Measurements from ENCODE around the gene PPP6R2. TPM values are rescaled to one million over a fixed set of nuclear protein-coding genes. Genes with fewer than 3 reads are reported as not detected.
A peak's percentile ranks its signal among the peaks of the same experiment; 100 is the strongest.
"Not testable (repeated sequence)": the region's sequence is repeated elsewhere in the genome, so short reads cannot be mapped to it uniquely, and the experiment has no call there.

PPP6R2 gene
- total RNA-seq, 4 donors from 2014 or later, result 82.8 to 201 (median 111) TPM

- TF ChIP-seq CTCF (IDR thresholded peaks at IDR 0.05) (no peak), POLR2A (IDR thresholded peaks at IDR 0.05) (no peak)
- Histone ChIP-seq H3K4me3 (no peak overlapping the region), H3K36me3 (peaks cover 0 to 21% (median 0%) of the 10 kb centered on the region in 3 donors), H3K27me3 (no peaks in the 10 kb centered on the region), H3K4me1 (peaks cover 0 to 7% (median 0%) of the 10 kb centered on the region in 4 donors), H3K9me3 (no peaks in the 10 kb centered on the region), H3K27ac (no peak overlapping the region)
- no peak for DNase-seq
These were observed 14.6 kb downstream of the PPP6R2 start for GRCh38 chr22:50357756-50358155.

DNA sequence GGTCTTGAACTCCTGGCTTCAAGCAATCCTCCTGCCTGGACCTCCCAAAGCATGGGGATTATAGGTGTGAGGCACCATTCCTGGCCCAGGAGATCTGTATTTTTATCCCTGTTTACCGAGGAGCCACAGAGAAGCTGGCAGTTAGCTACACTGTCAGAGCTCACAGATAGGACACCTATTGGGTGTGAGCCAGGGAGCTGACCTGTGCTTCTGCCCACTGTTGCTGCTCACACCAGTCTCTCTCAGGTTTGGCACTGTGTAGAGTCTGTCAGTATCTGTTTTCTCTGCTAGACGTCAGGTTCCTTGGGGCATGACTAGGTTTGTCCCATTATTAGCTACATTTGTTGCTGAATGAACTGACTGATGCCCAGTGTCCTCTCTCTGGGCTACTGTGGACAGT, 17.5 kb downstream of the PPP6R2 start:
- Histone ChIP-seq H3K27me3 (no peaks in the 10 kb centered on the region), H3K4me1 (peaks cover 0 to 8% (median 0%) of the 10 kb centered on the region in 4 donors), H3K27ac (no peak overlapping the region), H3K9me3 (no peaks in the 10 kb centered on the region), H3K36me3 (peaks cover 0 to 21% (median 0%) of the 10 kb centered on the region in 3 donors), H3K4me3 (no peak overlapping the region)
- TF ChIP-seq POLR2A (IDR thresholded peaks at IDR 0.05) (no peak), CTCF (IDR thresholded peaks at IDR 0.05) (no peak)
- DNase-seq, result no peak

DNA sequence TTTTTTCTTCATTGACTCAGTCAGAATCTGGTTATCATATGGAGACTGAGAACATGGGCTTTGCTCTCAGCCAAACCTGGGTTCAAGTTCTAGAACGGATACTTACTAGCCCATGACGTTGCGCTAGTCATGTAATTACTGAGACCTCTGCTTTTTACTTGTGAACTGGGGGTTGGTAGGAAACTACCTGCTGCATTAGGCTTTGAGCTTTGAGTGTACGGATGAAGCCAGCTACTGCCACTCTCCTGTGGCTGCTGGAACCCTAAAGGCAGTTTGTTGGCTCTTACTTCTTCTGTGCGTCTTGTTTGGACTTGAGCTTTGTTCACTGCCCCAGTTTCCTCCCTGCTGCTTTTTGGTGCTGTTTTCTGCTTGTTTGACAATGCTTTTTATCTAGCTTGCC, 18.1 kb downstream of the PPP6R2 start:
- Histone ChIP-seq H3K9me3 (no peaks in the 10 kb centered on the region), H3K4me3 (no peak overlapping the region), H3K36me3 (peaks cover 0 to 21% (median 0%) of the 10 kb centered on the region in 3 donors), H3K27ac (no peak overlapping the region), H3K27me3 (no peaks in the 10 kb centered on the region), H3K4me1 (peaks cover 0 to 8% (median 0%) of the 10 kb centered on the region in 4 donors)
- DNase-seq, result no peak
- TF ChIP-seq CTCF (IDR thresholded peaks at IDR 0.05), result no peak
- no peak for TF ChIP-seq POLR2A (IDR thresholded peaks at IDR 0.05)

GRCh38 chr22:50361688-50362087, 18.6 kb downstream of the PPP6R2 start:
- peaks cover 0 to 21% (median 0%) of the 10 kb centered on the region in 3 donors for H3K36me3 ChIP-seq
- H3K4me1 ChIP-seq, result peaks cover 0 to 8% (median 0%) of the 10 kb centered on the region in 4 donors
- H3K9me3 ChIP-seq, result no peaks in the 10 kb centered on the region
- no peaks in the 10 kb centered on the region for H3K27me3 ChIP-seq
- TF ChIP-seq CTCF (IDR thresholded peaks at IDR 0.05) (no peak), POLR2A (IDR thresholded peaks at IDR 0.05) (no peak)
- DNase-seq, result no peak
- H3K27ac ChIP-seq, result peak overlapping the region in 2 of 4 donors; percentile 22 to 53
- no peak overlapping the region for H3K4me3 ChIP-seq

- H3K27ac ChIP-seq, result no peak overlapping the region
- TF ChIP-seq CTCF (IDR thresholded peaks at IDR 0.05) (no peak), POLR2A (IDR thresholded peaks at IDR 0.05) (no peak)
- H3K4me1 ChIP-seq, result peaks cover 0 to 8% (median 0%) of the 10 kb centered on the region in 4 donors
- DNase-seq, result no peak
- H3K4me3 ChIP-seq, result no peak overlapping the region
- peaks cover 0 to 27% (median 0%) of the 10 kb centered on the region in 3 donors for H3K36me3 ChIP-seq
- H3K9me3 ChIP-seq, result no peaks in the 10 kb centered on the region
- H3K27me3 ChIP-seq, result no peaks in the 10 kb centered on the region
These were observed 20.2 kb downstream of the PPP6R2 start for GRCh38 chr22:50363166-50363802.

DNA sequence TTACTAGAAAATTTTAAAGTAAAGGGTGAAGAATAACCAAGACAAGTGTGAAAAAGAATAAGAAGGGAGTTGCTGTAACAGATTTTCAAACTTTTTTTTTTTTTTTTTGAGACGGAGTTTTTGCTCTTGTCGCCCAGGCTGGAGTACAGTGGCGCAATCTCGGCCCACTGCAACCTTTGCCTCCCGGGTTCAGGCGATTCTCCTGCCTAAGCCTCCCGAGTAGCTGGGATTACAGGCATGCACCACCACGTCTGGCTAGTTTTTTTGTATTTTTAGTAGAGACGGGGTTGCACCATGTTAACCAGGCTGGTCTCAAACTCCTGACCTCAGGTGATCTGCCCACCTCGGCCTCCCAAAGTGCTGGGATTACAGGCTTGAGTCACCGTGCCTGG, 20.7 kb downstream of the PPP6R2 start:
- H3K4me1 ChIP-seq, H3K4me3 ChIP-seq: not testable (repeated sequence)

More for the DNA sequence above, 20.7 kb downstream of the PPP6R2 start:
- H3K27ac ChIP-seq, H3K27me3 ChIP-seq, DNase-seq, H3K9me3 ChIP-seq: not testable (repeated sequence)
- H3K36me3 ChIP-seq, result peaks cover 0 to 31% (median 0%) of the 10 kb centered on the region in 3 donors
